GM19238 (cell line): ENCODE measurements around the gene EXOC6B.

Source experiments
- DNase-seq: peaks from one replicate; pipeline ENCODE4 v3.0.0; 2011; ENCODE audit warnings: low spot score; ENCODE audit not compliant: insufficient read length

The EXOC6B gene

DNA sequence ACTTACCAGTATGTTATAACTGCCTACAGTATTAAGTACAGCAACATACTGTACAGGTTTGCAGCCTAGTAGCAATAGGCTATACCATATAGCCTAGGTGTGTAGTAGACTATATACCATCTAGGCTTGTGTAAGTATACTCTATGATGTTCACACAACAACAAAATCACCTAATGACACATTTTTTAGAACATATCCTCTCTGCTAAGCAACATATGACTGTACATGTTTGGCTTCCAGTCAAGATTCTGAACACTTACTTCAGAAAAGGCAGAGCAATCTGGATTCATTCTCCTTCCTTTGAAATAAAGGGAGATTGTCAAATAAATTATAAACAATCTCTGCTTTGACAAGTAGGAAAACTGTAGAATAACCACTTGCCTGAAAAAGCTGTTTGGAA is 81.8 kb downstream of the EXOC6B start:
- DNase-seq, result no peak

DNA sequence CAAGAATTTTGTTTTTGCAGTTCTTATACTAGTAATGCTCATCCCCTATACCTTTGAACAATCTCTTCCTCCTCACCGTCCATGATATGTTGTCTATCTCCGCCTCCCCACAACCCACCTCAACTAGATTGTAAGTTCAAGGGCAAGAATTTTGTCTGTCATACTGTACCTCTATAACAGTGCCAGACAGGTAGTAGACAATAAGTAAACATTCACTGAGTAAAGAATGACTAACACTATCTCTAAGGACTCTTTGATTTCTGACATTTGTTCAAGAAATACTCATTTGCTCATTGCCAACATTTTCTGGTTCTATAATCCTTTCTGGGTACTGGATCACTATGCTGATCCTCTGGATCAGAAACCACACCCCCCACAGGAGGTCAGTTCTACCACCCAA is 82.4 kb downstream of the EXOC6B start:
- DNase-seq, result no peak

DNA sequence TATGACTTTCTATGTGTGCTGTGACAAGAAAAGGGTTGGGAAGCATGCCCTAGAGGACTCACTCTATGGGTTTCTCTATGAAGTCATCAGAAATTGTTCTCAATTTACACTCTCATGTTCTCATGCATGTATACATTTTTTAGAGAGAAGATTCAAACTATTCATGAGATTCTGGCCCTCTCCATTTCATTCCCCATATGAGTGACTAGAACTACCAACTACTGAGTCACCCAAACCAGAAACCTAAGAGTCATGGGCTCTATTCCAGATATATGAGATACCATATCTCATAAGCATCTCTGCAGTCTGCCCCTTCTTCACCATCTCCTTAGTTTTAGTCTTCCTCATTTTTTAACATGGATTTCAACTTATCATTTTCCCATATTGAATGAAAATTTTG is 87.7 kb downstream of the EXOC6B start:
- no peak for DNase-seq

DNA sequence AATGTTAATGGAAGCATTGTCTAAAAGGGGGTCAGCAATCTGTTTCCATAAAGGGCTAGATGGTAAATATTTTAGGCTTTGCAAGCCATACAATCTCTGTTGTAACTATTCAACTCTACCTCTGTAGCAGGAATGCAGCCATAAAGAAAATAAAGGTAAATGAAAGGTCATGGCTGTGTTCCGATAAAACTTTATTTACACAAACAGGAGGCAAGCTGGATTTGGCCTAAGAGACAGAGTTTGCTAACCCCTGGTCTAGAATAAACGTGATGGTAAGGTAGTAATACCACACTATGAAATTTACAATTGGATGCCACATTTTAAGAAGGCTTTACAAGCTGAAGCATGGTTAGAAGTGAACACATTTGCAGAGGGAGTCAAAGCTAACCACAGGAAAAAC is 91.4 kb downstream of the EXOC6B start:
- DNase-seq, result no peak

DNA sequence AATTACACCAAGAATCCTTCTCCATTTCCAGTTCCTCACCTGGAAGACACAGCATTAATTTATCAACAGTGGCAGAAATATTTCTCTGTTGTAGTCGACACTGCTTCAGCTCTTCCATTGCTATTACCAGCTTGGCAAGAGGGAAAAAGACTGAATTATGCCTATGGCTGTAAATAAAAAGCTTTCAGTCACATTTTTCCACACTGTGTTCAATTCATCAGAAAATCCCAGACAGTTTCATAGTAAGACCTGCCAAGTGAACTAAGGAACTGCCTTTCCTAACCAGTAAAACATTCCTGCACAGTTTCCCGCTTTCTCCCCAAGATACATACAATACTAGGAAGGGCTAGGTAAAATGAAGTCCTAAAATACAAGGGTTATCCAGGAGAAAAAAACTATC is 94.7 kb downstream of the EXOC6B start:
- no peak for DNase-seq

DNA sequence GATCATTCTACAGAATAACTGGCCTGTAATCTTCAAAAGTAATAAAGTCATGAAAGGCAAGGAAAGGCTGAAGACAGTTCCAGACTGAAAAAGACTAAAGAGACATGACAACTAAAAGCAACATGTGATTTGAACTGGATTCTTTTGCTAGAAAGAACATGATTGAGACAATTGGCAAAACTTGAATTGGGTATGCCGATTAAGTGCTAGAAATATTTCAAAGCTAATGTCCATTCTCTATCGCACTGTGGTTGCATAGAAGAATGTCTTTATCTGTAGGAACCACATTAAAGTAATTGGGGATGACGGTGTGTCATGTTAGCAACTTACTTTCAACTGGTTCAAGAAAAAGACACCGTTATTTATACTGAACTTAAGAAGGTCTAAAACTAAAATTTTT is 98.5 kb downstream of the EXOC6B start:
- no peak for DNase-seq

DNA sequence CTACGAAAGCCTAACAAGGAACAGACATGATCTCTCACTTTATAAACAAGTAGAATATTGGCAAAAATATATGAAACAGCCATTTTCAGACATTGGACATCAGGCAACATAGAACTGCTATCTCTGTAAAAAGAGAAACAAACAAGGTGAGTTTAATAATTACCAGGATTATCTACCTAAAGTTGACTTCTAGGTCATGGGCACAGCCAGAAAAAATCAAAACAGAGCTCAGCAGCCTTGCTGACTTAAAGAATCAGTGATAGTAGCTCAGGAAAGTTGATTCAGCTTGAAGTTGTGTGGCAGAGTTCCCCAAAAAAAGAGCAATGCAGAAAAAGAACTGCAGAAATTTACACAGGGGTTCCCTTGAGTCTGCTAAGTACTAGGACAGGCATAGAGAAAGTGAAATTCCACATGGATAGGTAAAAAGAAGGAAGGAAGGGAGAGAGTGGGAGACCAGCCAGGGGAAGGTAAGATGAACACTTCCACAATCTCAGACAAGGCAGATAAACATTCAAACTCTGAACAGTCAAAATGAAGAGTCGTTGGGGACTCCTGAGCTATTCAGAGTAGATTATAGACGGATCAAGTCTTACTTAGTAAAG is 102.0 kb downstream of the EXOC6B start:
- DNase-seq, result no peak

DNA sequence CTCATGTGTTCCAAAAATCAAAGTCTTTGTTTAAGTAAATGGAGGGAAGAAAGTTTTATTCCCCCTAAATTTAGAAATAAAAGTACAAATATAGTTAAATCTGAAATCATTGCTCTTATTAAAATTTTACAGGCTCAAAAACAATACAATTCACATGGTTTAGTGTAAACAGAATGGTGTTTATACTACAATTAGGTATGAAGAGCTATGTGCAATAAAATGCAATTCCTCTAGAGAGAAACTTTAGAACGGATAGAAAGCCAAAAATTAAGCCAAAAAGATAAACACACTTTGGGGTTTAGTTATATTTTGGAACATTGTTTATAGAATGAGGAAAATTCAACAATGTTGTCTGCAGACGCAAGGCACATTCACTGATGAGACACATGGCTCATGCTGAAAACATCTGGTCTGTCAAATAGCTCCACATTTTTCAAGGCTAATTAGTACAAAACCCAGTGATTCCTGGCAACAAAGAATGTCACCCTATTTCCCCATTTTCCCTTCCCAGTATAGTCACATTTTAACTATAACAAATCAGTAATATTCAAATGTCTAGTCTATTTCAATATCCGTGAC is 103.3 kb downstream of the EXOC6B start:
- DNase-seq, result no peak

DNA sequence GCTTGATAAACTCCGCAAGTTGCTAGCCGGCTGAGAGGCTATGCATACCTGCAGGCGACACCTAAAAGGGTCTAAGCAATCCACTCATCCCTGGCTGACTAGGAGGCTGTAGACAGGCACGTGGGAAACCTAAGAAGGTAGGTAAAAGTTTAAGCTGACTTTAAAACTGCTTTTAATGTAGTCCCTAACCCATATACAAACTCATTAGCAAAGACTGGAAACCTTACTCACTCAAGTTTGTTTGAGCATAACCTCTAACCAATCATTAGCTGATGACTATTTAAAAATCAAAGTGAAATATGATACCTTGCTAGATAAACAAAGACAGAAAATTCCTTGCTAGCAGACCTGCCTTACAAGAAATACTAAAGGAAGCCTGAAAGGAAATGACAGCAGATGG is 106.4 kb downstream of the EXOC6B start:
- no peak for DNase-seq

DNA sequence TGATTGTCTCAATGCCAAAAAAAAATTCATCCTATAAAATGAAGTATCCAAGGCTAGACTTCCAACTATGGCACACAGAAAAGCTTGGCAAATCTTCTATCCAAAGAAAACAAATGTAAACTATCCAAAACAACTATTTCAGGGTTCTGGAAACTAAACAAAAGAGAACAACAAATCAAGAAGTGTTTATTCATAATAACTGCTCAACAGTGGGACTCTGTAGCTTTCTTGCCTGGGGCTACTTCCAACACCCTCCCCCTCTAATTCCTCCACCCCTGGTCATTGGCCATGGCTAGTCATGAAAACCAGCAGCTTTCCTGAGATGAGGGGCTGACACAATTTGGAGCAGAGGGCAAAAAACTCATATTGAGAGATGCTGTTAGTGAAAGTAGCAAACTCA is 107.0 kb downstream of the EXOC6B start:
- no peak for DNase-seq

DNA sequence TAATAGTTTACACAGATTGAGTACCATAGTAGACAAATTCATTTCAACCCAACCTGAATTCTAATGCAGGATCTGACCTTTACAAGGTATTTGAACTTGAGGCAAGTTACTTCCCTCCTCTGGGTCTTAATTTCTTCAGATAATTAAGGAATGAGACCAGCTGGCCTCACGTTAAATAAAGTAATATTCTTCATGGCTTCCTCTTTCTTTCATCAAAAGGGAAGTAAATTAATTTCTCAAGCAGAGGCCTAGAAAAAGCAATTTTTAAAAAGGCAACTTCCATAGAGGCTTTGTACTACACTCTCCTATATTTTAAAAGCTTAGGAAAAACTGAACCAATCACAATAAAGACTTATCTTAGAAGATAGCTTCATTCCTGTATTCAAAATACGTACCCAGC is 109.2 kb downstream of the EXOC6B start:
- no peak for DNase-seq

DNA sequence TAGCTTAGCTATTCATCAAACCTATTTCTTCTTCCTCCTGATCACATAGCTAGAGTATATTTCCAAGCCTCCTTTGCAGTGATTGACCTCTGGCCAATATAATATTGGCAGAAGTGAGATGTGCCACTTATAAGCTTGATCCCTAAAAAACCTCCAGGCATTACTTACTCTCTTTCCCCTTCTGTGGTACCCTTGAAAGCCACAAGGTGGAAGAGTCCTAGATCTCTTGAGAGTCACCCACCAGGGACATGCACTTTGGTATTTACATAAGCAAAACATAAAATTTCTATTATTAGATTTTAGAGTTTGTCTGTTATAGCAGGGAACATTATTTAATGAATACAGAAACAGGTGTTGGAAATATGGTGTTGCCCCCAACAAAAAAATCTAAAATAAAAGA is 112.0 kb downstream of the EXOC6B start:
- DNase-seq, result no peak

DNA sequence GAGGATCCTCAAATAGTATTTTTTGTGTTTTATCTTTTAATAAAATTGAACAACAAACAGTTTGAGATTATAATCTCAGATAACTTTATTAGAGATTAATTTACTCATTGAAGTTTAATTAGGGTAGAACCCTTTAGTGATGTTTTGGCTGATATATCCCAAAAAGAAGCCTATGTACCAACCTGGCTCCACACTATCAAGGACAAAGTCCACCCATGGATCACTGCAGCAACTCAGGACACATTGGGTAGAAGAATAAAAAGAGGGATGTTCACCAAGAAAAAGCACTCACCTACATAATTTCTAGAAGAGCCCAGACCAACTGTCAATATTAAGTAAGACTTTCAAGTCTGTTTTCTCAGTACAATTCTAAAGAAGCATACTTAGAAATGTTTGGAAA is 112.9 kb downstream of the EXOC6B start:
- no peak for DNase-seq

DNA sequence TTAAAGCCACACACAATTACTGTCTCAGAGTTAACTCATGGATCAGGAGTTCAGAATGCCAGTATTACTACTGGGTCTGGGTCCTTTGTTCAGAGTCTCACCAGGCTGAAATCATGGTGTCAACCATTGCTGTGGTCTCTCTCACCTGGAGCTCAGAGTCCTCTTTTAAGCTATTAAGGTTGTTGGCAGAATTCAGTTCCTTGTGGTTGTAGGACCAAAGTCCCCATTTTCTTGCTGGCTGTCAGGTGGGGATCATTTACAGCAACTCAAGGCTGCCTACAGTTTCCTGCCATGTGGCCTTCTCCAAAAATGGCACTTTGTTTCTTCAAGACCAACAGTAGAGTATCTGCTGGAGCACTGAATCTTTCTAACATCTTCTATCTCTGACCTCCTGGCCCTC is 113.5 kb downstream of the EXOC6B start:
- no peak for DNase-seq

DNA sequence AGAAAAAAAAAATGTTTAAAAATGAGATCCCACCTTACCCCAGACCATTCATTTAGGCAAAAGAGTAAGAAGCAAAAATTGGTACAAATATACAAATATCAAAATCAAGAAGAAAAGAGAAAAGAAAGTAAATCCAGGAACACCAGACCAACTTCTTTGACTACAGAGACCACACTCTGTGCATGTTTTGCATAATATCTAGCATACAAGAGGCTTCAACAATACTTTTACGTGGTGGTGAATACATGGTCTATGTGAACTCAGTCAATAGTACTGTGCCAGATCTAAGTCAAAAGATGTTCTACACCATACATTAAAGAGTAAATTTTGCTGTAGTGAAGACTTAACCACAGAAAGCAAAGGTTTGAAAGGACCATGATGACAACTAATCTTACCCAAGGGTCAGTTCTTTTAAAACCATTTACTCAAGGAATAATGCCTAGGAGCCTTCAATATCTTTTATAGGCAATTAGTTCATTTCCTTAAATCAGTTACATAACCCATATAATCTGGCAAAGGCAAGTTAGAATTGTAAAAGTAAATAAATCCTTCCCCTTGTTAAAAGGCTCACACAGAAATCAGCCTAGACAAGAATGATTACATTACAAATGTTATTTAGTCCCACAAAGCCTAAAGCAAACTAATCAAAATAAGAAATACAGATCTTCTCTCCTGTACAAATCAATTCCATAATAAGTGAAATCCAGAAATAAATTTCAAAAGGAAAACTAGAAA is 115.2 kb downstream of the EXOC6B start:
- no peak for DNase-seq

DNA sequence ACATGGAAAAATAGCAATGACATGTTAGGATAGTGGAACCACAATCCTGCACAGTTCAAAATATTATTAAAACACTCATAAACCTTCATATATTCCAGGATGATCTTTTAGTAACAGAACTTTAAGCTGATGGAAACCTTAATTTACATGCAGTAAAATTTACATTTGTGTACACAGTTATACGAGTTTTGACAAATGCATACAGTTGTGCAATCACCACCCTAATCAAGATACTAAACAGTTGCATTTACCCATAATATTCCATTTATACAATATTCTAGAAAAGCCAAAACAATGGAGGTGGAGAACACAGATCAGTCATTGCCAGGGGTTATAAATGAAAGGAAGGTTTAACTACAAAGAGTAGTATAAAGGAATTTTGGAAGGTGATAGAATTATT is 117.6 kb downstream of the EXOC6B start:
- no peak for DNase-seq

DNA sequence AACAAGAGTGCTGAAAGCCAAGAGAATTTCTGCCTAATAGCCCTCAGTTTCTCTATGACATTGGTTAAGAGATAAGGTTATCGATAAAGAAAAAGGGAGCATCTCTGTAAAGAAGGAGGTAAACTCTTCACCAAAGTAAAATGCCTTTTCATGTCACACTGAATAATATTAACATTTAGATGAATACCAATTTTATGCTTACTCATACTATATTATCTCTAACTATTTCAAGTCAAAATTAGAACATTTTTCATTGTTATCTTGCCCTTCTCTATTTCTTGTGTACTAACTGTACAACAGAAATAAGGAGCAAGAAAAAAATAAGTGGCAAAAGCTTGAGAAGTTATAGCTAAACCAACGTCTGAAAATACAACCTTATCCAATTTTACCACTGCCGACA is 127.5 kb downstream of the EXOC6B start:
- DNase-seq, result no peak

DNA sequence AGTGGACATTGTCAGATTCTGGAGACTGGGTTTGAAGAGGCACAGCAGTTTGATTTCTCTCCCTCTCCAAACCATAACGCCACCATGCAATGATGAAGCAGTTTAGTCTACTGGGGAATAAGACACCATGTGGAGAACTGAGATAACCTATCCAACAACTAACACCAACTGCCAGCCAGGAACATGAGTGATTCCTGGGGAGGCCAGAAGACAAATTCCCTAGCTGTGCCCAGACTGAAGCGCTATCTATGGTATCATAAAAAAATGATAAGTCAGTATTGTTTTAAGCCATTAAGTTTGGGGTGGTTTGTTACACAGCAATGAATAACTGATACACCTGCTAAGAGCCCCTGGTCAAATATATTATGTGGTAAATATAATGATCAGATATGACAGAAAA is 129.3 kb downstream of the EXOC6B start:
- DNase-seq, result no peak

DNA sequence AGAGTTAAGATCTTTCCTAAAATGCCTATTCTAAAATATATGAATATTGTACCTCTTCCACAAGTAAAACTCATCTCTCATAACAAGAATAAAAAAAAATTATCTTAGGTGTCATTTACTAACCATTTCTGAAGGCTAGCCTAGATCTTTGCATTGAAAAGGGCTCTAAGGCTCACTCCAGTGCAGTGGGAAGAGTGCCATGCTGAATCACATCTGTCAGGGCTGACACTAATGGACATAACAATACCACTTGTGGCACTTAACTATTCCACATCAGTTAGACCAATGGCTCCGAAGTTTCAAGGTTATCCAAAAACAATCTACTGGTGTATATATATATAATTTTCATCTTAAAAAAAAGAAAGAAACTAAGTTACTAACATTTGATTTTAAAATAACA is 130.2 kb downstream of the EXOC6B start:
- no peak for DNase-seq

DNA sequence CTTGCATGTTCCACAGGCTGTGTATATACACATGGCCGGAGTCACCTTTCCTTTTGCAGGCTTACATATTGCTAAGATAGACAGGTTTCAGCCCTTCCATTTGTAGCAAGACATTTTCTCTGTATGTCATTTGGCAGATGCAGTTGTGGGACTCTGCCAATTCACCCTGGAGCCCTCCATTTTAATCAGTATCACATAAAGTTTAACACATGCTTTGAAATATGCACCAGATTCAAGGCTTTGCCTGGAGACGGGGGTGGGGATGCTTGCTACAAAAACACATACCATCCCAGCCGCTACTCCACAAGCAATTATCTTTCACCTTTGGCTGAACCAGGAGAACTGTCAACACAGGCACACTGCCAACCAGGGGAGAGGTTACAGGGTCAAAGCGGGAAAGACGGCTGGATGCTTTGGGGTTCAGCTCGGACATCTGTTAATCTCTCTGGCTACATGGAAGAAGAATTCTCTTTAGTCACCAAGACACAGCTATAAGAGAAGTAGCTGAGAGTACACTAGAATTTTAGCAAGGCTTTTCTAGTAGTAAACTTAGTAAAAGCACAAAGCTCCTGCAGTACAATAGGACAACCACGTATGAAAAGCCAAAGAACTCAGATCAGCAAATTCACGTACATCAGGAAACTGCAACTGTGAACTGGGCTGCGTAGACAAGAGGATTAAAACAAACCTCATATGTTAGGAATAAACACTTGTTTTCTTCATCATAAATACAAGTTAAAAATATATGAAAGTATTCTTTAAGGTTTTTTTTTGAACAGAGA is 130.9 kb downstream of the EXOC6B start:
- DNase-seq, result no peak

DNA sequence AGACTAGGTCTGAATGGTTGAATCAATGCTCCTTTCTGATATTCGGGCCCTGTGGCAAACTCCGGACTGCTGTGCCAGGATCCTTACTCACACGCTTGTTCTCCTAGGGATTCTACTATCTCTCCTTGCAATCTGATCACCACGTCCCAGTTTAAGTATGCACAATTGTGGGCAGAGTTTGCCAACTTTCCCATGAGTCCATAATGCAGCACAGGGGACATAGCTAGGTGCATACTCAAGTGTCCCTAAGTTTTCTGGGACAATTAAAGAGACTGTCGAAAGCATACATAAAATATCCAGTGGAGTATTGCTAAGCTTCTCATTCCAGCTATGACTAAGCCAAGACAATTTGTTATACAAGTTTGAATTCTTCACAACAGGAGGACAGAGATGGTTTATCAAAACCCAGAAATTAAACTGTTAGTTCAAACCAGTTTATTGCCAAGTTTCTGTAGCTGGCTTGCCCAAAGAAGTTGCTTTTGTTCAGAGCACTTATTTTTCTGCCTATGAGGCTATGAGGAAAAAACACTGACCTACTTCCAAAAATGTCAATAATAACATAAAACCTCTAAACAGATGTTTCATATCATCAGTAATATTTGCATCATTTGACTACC is 136.1 kb downstream of the EXOC6B start:
- DNase-seq, result no peak

DNA sequence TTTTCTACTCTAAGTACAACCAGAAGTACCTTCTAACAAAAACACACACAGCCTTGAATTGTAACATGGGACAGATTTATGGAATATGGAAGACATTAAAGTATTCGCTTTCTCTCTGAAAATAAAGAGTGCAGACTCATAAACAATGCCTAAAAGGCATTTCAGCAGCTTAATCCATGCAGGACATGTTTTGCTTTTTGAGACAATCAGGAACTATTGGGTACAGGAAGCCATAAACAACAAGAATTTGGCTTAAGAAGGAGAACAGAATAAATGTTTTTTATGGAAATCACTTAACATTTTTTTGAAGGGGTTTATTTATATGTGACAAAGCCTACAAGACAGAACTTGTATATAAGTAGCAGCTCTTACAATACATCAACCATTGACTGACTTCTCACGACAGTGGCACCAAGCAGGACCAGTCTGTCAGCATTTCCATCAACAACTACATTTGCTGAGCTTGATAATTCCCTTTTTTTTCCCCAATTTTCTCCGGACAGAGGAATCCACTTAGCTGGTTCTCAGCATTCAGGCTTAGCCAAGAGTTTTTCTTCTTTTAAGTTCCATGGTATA is 140.1 kb downstream of the EXOC6B start:
- no peak for DNase-seq
